Renal cortical epithelial cell (primary cell): Measurements from ENCODE around the gene ACSM6. TPM values are rescaled to one million over a fixed set of nuclear protein-coding genes. Genes with fewer than 3 reads are reported as not detected.

ENCODE experiments used
- DNase-seq: peaks from one replicate; pipeline ENCODE4 v3.0.0-alpha.2; 2011; ENCODE audit warnings: low read depth
- total RNA-seq: library from RNA; depleted of rRNA; stranded (reverse); fragments of >200 nt; gene quantifications from 2 replicates; pipeline ENCODE4 v1.2.3, GENCODE V29; 2014

The ACSM6 gene
- total RNA-seq, 1 donor from 2014 or later: 0.10 TPM

DNA sequence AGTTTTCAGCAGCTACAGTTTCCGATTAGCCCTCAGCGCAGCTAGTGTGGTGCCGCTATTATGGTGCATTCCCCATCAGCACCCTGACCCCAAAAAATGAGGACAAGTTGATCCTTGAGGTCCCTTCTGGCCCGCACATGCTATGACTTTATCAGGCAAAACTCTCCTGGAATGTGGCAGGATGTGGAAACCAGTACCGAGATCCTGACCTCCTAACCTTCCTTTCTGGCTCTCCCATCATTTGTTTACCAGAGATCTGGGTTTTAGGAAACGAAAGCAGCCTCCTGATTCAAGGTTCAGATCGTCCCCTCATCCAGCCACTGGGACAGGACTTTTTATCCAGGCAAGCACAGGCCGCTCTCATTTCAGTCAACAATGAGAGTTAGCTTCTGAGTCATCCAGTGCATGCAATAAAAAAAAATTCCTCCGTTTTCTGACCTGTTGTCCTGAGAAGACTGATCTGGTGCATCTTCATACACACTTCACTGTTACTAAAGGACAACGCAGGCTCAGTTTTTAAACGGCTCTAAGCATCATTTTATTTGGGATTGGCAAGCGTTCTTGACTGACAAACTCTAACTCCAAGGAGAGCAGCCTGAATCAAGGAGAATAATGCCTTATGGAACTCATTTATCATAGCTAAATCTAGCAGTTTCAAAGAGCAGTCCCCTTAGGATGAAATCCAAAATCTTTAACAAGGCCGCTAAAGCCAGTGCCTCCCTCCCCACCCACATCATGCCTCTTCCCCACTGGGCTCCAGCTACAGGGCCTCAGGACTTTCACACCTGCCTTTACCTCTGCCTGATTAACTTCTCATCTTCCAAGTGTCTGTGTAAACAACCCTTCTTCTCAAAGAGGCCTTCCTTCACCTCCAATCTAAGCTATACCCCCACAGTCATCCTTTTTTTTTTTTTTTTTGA, 79.6 kb downstream of the ACSM6 start:
- peak; percentile 75 for DNase-seq

DNA sequence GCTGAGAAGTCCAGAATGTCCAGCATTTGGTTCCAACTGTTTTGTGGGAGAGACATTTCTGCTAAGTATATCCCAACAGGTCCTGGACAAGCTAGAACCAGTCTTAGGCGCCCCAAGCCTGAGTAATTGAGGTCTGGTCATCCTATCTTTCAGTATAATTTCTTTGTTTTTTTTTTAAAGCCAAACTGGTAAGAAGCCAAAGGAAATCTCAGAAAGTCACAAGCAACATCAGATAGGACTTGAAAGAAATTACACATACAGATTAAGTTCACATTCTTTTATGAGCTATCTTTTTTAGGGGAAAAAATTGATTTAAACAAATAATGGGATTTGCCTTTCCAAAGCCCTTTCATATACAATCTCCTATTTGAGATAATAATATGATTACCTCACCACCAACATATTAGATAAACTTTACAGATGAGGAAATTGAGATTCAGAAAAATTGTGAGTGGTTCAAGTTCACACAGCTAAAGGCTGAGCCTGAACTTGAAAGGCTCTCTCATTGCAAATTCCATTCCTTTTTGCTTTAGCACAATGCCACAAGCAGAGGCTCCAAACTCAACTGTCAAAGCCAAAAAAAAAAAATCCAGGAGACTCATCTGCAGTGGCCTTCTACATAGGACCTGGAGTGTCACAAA, 81.8 kb downstream of the ACSM6 start:
- DNase-seq: no peak

DNA sequence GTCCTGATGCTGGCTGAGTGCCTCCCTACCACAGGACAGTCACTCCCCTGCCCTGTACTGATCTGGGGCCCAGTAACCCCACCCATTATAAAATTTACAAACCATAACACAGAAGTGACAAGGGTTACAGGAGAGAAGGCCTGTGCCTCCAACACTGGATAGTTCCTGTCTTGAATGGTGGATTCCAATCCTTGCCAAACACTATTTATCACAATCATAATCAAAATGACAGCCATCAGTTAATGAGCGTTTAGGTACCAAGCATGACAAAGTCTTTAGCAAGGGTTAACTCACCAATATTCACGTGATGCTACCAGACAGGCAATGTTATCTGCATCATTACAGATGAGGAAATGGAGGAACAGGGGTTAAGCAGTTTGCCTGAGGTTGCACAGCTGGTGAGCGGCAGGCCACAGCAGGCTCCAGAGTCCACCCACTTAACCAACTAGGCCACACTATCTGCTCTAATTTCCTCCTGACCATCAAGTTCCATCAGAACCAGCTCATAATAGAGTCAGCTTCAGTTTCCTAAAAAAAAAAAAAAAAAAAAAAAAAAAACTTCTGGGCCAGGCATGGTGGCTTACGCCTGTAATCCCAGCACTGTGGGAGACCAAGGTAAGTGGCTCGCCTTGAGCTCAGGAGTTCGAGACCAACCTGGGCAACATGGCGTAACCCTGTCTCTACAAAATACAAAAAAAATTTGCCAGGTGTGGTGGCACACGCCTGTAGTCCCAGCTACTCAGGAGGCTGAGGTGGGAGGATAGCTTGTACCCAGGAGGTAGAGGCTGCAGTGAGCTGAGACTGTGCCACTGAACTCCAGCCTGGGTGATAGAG, 82.5 kb downstream of the ACSM6 start:
- DNase-seq: no peak

GRCh38 chr10:95277201-95277570, 83.1 kb downstream of the ACSM6 start:
- DNase-seq: no peak

- no peak for DNase-seq
These were observed 83.6 kb downstream of the ACSM6 start for GRCh38 chr10:95277614-95278013.

Other genes starting within 250 kb of the ACSM6 start
- gene CYP2C8, start 124.7 kb upstream of the ACSM6 start, total RNA-seq: 0.20 and 1.0 TPM in 2 replicates
- 19.4 and 45.8 TPM in 2 replicates for gene PDLIM1, start 96.8 kb downstream of the ACSM6 start, total RNA-seq